GM18870 (cell line): ENCODE results near the gene TBCD.
"Not testable (repeated sequence)": the region's sequence is repeated elsewhere in the genome, so short reads cannot be mapped to it uniquely, and the experiment has no call there.

ENCODE experiments used
- ATAC-seq: cut with Tn5 transposase; IDR thresholded peaks from one replicate; pipeline ENCODE4 v1.9.1; 2021; ENCODE audit warnings: moderate library complexity; ENCODE audit not compliant: unreplicated experiment

The TBCD gene

GRCh38 chr17:82948081-82948511 lies 196.2 kb downstream of the TBCD start:
- ATAC-seq, result no peak

GRCh38 chr17:82948957-82949356 lies 197.1 kb downstream of the TBCD start:
- no peak for ATAC-seq

DNA sequence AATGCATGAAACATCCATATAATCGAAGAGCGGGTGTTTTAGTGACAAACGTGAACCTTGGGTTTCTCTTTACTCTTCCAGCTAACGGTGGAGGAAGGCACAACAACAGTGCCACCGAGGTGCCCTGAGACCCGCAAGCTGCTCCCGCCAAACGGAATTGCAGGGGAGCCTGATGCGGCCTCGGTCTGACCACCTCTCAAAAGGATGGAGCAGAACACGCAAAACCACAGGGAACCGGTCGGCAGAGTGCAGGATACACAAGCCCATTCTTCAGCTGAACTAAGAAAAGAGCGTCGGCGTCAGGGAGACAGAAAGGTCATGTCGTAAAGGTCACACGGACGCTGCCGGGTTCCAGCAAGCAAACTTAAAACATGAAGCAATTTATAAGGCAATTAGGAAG lies 197.5 kb downstream of the TBCD start:
- no peak for ATAC-seq

- ATAC-seq, result no peak
These were observed 198.1 kb downstream of the TBCD start for GRCh38 chr17:82949984-82950383.

DNA sequence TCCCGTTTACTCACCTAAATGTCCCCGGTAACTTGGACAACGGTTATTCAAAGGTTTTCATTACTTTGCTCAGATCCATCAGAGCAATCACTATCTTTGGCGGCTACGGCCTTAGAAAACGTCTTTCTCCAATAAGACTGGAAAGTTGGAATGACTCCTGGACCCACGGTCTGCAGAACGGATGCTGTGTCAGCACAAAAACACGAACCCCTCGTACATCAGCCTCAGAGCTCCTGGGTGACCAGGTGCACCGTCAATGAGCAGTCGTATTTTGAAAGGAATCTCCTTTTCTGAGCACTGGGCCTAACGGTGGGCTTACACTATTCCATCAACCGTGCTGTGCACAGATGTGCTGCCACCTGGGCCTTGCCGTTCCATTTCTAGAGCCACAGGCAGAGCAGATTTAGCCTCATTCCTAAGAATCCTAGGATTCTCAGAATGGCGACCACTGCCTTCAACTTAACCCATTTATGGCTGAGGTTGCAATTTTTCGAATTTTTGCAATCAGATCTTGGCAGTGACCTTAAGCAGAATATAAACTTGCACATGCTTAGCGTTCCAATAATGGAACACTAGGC lies 198.7 kb downstream of the TBCD start:
- ATAC-seq, result no peak

- no peak for ATAC-seq
These were observed 200.2 kb downstream of the TBCD start for GRCh38 chr17:82952019-82952418.

DNA sequence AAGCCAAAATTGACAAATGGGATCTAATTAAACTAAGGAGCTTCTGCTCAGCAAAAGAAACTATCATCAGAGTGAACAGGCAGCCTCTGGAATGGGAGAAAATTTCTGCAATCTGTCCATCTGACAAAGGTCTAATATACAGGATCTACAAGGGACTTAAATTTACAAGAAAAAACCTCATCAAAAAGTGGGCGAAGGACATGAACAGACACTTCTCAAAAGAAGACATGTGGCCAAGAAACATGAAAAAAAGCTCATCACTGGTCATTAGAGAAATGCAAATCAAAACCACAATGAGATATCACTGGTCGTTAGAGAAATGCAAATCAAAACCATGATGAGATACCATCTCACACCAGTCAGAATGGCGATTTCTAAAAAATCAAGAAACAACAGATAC lies 203.2 kb downstream of the TBCD start:
- not testable (repeated sequence) for ATAC-seq

DNA sequence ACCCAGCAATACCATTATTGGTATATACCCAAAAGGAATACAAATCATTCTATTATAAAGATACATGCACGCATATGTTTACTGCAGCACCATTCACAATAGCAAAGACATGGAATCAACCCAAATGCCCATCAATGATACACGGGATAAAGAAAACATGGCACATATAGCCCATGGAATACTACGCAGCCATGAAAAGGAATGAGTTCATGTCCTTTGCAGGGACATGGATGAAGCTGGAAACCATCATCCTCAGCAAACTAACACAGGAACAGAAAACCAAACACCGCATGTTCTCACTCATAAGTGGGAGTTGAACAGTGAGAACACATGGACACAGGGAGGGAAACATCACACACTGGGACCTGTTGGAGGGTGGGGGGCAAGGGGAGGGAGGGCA lies 203.8 kb downstream of the TBCD start:
- not testable (repeated sequence) for ATAC-seq

DNA sequence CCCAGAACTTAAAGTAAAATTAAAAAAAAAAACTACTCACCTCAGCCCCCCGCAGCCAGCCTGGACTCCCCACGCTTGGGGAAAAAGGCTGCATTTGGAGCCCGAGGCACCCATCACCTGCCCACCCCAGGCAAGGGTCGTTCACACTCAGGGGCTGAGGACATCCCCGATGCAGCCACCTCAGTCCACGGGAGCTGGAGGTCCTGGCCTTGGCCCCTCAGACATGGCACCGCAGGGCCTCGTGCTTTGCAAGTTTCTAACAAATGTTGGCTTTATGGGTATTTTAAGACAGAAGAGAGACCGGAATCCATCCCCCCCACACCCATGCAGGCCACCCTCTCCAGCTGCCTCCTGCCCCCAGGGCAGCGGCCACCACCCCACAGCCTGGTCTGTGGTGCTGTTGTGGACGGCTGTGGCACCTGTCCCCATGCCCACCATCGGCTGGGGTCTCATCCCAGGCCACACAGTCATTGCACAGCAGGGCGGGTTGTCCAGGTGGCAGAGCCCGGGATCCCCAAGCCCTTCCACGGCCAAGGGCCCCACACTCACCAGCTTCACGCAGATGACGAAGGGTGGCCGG lies 204.4 kb downstream of the TBCD start:
- ATAC-seq, result no peak

- no peak for ATAC-seq
These were observed 205.0 kb downstream of the TBCD start for GRCh38 chr17:82956726-82957468.

DNA sequence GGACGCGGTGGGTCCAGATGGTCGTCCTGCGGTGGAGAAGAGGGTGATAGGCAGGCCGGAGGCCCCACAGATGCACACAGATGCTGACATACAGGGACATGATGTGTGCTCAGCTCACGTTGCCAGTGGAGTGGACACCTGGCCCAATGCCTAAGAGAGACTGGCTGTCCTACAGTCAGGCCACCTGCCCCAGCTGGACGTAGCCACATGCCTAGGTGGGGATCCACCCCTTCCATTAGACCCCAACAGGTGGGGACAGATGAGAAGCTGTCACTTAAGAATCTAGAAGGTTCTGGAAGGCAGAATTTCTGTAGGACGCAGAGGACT lies 205.6 kb downstream of the TBCD start:
- no peak for ATAC-seq

- no peak for ATAC-seq
These were observed 206.2 kb downstream of the TBCD start for GRCh38 chr17:82957961-82958561.

GRCh38 chr17:82959242-82959930 lies 207.5 kb downstream of the TBCD start:
- no peak for ATAC-seq

DNA sequence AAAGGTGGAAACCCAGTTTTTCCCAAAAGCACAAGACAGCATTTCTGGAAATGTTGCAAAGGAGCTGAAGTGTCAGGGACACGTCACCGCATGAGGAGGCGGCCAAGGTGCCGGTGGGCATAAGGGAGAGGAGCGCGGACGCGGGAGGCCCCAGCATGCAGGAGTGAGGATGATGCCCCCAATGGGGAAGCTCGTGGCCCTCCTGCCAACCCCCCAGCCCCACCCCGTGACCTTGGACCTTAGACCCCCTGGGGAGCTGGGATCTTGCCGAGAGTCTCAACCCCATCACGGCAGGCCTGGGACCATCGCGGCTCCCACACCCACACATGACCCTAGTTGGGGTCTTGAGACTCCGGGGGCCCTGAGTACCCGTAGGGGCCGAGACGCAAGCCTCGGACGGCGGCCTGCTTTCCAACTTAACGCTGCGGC lies 208.1 kb downstream of the TBCD start:
- ATAC-seq, result no peak

DNA sequence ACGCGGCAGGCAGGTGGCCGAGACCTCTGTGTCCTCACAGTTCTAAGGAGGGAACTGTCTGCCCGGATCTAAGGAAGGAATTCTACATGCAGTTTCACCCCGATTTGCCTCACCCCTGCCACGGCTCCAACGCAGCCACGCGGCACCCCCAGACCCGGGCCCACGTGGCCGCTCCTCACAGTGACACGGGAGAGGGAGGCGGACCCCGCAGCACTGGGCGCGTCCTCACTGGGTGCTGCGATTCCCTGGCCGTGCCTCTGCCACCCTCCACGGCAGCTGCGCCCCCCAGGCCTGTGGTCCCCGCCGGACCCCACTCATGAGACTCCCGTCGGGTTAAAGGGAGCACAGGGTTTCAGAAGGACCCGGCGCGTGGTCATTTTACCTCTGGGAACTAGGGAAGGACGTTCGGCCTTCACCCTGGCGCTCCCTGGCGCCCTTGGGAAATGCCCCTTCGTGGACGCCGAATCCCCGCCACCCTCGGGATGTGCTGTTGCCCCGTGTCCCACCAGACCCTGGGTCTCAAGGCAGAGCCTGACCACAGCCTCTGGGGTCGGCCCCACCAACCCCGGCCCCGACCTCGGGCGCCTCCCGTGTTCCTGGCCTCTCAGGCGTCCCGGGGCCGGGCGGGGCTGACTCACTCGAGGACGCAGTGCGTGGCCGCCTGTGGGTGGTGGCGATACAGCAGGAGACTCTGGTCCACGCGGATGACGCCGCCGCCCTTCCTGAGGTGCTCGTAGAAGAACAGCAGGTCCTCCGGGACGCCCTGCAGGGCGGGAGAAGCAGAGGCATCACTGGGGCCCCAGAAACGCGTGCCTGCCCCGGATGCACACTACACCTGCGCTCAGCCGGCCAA lies 208.8 kb downstream of the TBCD start:
- no peak for ATAC-seq

- no peak for ATAC-seq
These were observed 209.7 kb downstream of the TBCD start for GRCh38 chr17:82961366-82962162.

DNA sequence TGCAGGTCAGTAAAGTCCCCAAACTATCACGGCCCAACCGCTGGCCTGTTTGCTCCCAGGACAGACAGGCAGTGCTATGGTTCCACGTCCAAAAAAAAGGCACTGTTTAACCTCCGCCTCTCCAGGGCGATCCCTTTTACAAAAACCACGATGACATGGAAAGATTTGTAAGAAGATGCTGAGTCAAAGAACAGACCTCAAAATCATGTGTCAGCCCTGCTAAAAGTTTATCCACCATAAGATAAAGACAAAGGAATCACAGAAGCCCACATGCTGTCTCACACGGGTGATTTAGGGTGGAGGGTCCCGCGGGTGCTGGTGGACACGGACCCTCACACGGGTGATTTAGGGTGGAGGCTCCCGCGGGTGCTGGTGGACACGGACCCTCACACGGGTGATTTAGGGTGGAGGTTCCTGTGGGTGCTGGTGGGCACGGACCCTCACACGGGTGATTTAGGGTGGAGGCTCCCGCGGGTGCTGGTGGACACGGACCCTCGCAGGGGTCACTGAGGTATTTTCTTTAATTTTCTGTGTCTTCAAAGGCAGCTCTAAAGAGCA lies 210.4 kb downstream of the TBCD start:
- no peak for ATAC-seq

GRCh38 chr17:82963104-82963950 lies 211.5 kb downstream of the TBCD start:
- no peak for ATAC-seq

DNA sequence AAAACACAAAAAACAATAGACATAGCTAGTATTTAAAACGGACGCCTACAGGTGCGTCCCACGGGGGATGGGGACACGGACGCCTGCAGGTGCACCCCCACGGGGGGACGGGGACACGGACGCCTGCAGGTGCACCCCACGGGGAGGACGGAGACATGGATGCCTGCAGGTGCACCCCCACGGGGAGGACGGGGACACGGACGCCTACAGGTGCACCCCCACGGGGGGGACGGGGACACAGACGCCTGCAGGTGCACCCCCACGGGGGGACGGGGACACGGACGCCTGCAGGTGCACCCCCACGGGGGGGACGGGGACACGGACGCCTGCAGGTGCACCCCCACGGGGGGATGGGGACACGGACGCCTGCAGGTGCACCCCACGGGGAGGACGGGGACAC lies 212.6 kb downstream of the TBCD start:
- ATAC-seq, result not testable (repeated sequence)
